GM12891 (cell line): ENCODE measurements around the gene KATNA1.

Experiments
- DNase-seq: peaks from one replicate; pipeline ENCODE4 v3.0.0; 2011; ENCODE audit warnings: low spot score; ENCODE audit not compliant: insufficient read length
- FAIRE-seq: peaks from 2 replicates; lab custom pipeline; 2011; peaks lifted over from hg19 to GRCh38; lab: Jason Lieb, UNC
- POLR2A ChIP-seq: IDR thresholded peaks from 2 replicates; pipeline ENCODE4 v1.6.1; 2011; ENCODE audit warnings: low read depth, low read length, control low read depth
- POLR2AphosphoS5 ChIP-seq: IDR thresholded peaks from 2 replicates; pipeline ENCODE4 v1.6.1; 2011; ENCODE audit warnings: low read depth, low read length, control low read depth
- SPI1 ChIP-seq: IDR thresholded peaks from 2 replicates; pipeline ENCODE4 v1.6.1; 2011; ENCODE audit warnings: low read depth, low read length, control low read depth
- TAF1 ChIP-seq: IDR thresholded peaks from 2 replicates; pipeline ENCODE4 v1.6.1; 2011; ENCODE audit warnings: low read depth, low read length, control low read depth

The KATNA1 gene

DNA sequence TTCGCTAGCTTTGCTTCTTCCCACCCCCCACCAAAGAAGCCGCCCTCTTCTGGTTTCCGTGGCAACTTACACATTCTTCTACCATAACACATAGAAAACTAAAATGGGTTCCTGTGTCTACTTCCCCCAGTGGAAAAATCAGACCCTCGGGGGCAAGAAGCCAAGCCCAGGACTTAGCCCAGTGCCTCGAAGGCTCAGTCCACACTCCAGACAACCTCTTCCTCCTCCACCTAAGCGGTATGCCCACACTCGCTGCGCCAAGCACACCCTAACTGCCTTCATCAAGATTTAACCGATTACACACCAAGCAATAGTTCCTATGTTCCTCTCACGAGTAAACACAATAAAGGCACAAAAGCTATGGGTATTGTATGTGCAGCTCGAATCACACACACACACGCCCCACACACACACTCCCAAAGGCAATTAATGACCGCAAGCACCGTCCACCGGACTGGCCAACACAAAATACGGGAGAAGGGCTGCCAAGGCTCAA is 103.2 kb downstream of the KATNA1 start:
- no peak for FAIRE-seq
- DNase-seq = no peak
- TF ChIP-seq POLR2A = no peak
- no peak for TF ChIP-seq SPI1
- no peak for TF ChIP-seq TAF1
- no peak for TF ChIP-seq POLR2AphosphoS5
